DOHH2 (cell line): ENCODE data around the gene EXOC7.

Experiments used
- H3F3A ChIP-seq: fragments of 200-600 bp; sonication (generic), shearing (Covaris generic); 2 replicates; pipeline ENCODE4 v1.6.0; 2016; ENCODE audit warnings: antibody characterized with exemption, mild to moderate bottlenecking; ENCODE audit not compliant: control insufficient read depth, insufficient read depth
- H3K27ac ChIP-seq: fragments of 200-600 bp; sonication (generic); 2 replicates; pipeline ENCODE4 v1.5.1; 2014; ENCODE audit warnings: low read depth, mild to moderate bottlenecking, low read length, moderate library complexity
- H3K27me3 ChIP-seq: fragments of 200-600 bp; sonication (generic); 2 replicates; pipeline ENCODE4 v1.6.1; 2014; ENCODE audit warnings: mild to moderate bottlenecking, low read length, mixed read lengths; ENCODE audit not compliant: control insufficient read depth
- H3K36me3 ChIP-seq: fragments of 200-600 bp; sonication (generic); 2 replicates; pipeline ENCODE4 v1.6.1; 2014; ENCODE audit warnings: mild to moderate bottlenecking, low read length, moderate library complexity, mixed read lengths; ENCODE audit not compliant: control insufficient read depth
- H3K4me1 ChIP-seq: fragments of 200-600 bp; sonication (generic); 2 replicates; pipeline ENCODE4 v1.6.1; 2014; ENCODE audit warnings: mild to moderate bottlenecking, low read length, mixed read lengths; ENCODE audit not compliant: control insufficient read depth
- H3K4me2 ChIP-seq: fragments of 200-600 bp; sonication (generic); 2 replicates; pipeline ENCODE4 v1.6.0; 2014; ENCODE audit warnings: mild to moderate bottlenecking, low read length, moderate library complexity
- H3K4me3 ChIP-seq: fragments of 200-600 bp; sonication (generic); 2 replicates; pipeline ENCODE4 v1.5.1; 2014; ENCODE audit warnings: mild to moderate bottlenecking, low read length, mixed read lengths
- H3K79me2 ChIP-seq: fragments of 200-600 bp; sonication (generic); 2 replicates; pipeline ENCODE4 v1.6.1; 2014; ENCODE audit warnings: mild to moderate bottlenecking, low read length, mixed read lengths; ENCODE audit not compliant: control insufficient read depth
- H3K9me2 ChIP-seq: fragments of 200-600 bp; sonication (generic); replicated peaks from 2 replicates; pipeline ENCODE4 v1.6.1; 2014; ENCODE audit warnings: mild to moderate bottlenecking, low read length, mixed read lengths; ENCODE audit not compliant: control insufficient read depth
- H3K9me3 ChIP-seq: fragments of 200-600 bp; sonication (generic); 2 replicates; pipeline ENCODE4 v1.6.1; 2014; ENCODE audit warnings: antibody characterized with exemption, low read length, mixed read lengths; ENCODE audit not compliant: control insufficient read depth, insufficient read depth
- H4K20me1 ChIP-seq: fragments of 200-600 bp; sonication (generic); 2 replicates; pipeline ENCODE4 v1.6.0; 2014; ENCODE audit warnings: low read depth, mild to moderate bottlenecking, antibody characterized with exemption, low read length, moderate library complexity; ENCODE audit not compliant: control insufficient read depth, insufficient read depth
- CTCF ChIP-seq: fragments of 200-600 bp; sonication (generic); IDR thresholded peaks from one replicate; pipeline ENCODE4 v1.5.1; 2014; ENCODE audit warnings: antibody characterized with exemption, mild to moderate bottlenecking, low read depth, low read length; ENCODE audit not compliant: poor library complexity, severe bottlenecking
- EZH2phosphoT487 ChIP-seq: fragments of 200-600 bp; sonication (generic); IDR thresholded peaks from 2 replicates; pipeline ENCODE4 v1.6.1; 2017; ENCODE audit warnings: borderline replicate concordance, mild to moderate bottlenecking, antibody characterized with exemption, low read length, moderate library complexity, mixed read lengths

EXOC7 gene

GRCh38 chr17:76131051-76131691 is 27.6 kb upstream of the EXOC7 start:
- Histone ChIP-seq H3K27ac (no peak overlapping the region), H3K79me2 (no peaks in the 10 kb centered on the region), H3K27me3 (peaks cover 7% of the 10 kb centered on the region; the same call in 1 of the 2 replicates), H4K20me1 (no peaks in the 10 kb centered on the region), H3K9me2 (no peaks in the 10 kb centered on the region), H3K4me1 (no peaks in the 10 kb centered on the region), H3K4me3 (no peak overlapping the region), H3F3A (no peaks in the 10 kb centered on the region), H3K4me2 (no peak overlapping the region), H3K36me3 (no peaks in the 10 kb centered on the region), H3K9me3 (no peaks in the 10 kb centered on the region)
- TF ChIP-seq CTCF (no peak), EZH2phosphoT487 (no peak)

- TF ChIP-seq EZH2phosphoT487 = no peak
- no peak for TF ChIP-seq CTCF
- Histone ChIP-seq H3K4me1 (no peaks in the 10 kb centered on the region), H3K27ac (no peak overlapping the region)
These were observed 26.9 kb upstream of the EXOC7 start for GRCh38 chr17:76130473-76130872.

GRCh38 chr17:76125922-76126321 is 22.3 kb upstream of the EXOC7 start:
- H3K9me2 ChIP-seq = no peaks in the 10 kb centered on the region
- H3K9me3 ChIP-seq = no peaks in the 10 kb centered on the region
- H3F3A ChIP-seq = no peaks in the 10 kb centered on the region
- H4K20me1 ChIP-seq = no peaks in the 10 kb centered on the region
- no peaks in the 10 kb centered on the region for H3K79me2 ChIP-seq
- peaks cover 18% of the 10 kb centered on the region for H3K4me1 ChIP-seq
- no peak overlapping the region for H3K4me2 ChIP-seq
- no peak overlapping the region for H3K4me3 ChIP-seq
- 0 out of 2 replicates have a peak, but pooled peaks cover 3% of the 10 kb centered on the region for H3K27me3 ChIP-seq
- no peak for TF ChIP-seq EZH2phosphoT487
- no peak for TF ChIP-seq CTCF
- no peak overlapping the region for H3K27ac ChIP-seq
- H3K36me3 ChIP-seq = no peaks in the 10 kb centered on the region

More at GRCh38 chr17:76130473-76130872, 26.9 kb upstream of the EXOC7 start:
- Histone ChIP-seq H3K79me2 (no peaks in the 10 kb centered on the region), H3K9me2 (no peaks in the 10 kb centered on the region), H3K27me3 (peaks cover 4% of the 10 kb centered on the region; the same call in 1 of the 2 replicates), H3K9me3 (no peaks in the 10 kb centered on the region), H3K36me3 (no peaks in the 10 kb centered on the region), H4K20me1 (no peaks in the 10 kb centered on the region), H3K4me2 (no peak overlapping the region), H3K4me3 (no peak overlapping the region), H3F3A (no peaks in the 10 kb centered on the region)

GRCh38 chr17:76125391-76125675 is 21.7 kb upstream of the EXOC7 start:
- Histone ChIP-seq H3F3A (no peaks in the 10 kb centered on the region), H3K4me2 (no peak overlapping the region), H3K9me3 (no peaks in the 10 kb centered on the region), H3K27ac (no peak overlapping the region), H4K20me1 (no peaks in the 10 kb centered on the region), H3K9me2 (no peaks in the 10 kb centered on the region), H3K27me3 (0 out of 2 replicates have a peak, but pooled peaks cover 3% of the 10 kb centered on the region), H3K4me3 (no peak overlapping the region), H3K4me1 (peaks cover 18% of the 10 kb centered on the region), H3K36me3 (no peaks in the 10 kb centered on the region), H3K79me2 (no peaks in the 10 kb centered on the region)
- TF ChIP-seq CTCF = no peak
- TF ChIP-seq EZH2phosphoT487 = no peak
